Stimulated activated CD4-positive, alpha-beta T cell treated with anti-CD3 and anti-CD28 coated beads, Interleukin-4, amount 100 ng/mL, for 1 hour (primary cell): ENCODE data around the gene KRT82.
"Not testable (repeated sequence)": the region's sequence is repeated elsewhere in the genome, so short reads cannot be mapped to it uniquely, and the experiment has no call there.

Experiments
- DNase-seq: peaks from one replicate; pipeline ENCODE4 v3.0.0-alpha.2; 2020

Gene KRT82

GRCh38 chr12:52405922-52406385, at the start of gene KRT82:
Gene KRT82 (minus strand): TSS chr12:52406335. CDS start chr12:52406277, 58 bp downstream.
- no peak for DNase-seq

- no peak for DNase-seq
Measured at GRCh38 chr12:52455821-52456220, 49.7 kb upstream of the KRT82 start.

GRCh38 chr12:52454411-52455201, 48.5 kb upstream of the KRT82 start:
- DNase-seq, result no peak

DNA sequence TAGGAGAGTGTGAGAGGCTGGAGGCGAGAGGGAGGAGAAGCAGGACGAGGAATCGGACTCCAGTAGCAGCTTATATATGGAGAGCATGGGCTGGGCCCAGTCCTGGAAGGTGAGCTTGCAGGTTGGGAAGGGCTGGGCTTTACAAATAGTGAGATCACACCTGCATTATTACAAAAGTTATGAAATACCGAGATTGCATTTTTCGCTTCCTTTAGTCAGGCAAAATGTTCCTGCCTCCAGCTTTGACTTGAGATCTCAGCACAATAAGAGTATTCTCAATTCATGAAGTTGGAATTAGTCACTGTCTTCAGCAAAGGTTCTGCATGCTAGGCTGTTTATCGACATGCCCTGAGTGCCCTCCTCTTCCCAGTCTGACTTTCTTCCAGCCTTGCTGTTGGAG, 46.0 kb upstream of the KRT82 start, which contains the start of gene KRT6B:
TSS of gene KRT6B (minus strand) at position 46 of the 400 bp plus-strand sequence. CDS start 68 bp downstream, outside the sequence.
- no peak for DNase-seq

DNA sequence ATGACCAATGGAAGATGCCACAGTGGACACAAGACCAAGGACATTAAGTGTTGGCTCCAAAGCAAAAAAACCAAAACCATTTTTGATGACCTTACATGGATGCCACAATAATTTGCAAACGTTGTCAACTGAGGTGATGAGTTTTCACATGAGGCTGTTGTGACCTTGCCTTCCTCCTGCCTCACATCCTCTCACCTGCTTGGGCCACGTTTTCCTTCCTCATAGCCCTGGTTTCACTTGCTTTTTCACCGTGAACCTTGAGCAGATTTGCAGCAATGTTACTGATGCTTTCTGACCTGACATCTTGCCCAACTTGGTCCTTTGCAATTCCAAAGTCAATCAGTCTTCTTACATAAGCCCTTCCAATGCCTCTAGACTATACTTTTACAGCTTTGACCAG, 42.1 kb upstream of the KRT82 start:
- no peak for DNase-seq

- not testable (repeated sequence) for DNase-seq
Measured at GRCh38 chr12:52447196-52447595, 41.1 kb upstream of the KRT82 start.

DNA sequence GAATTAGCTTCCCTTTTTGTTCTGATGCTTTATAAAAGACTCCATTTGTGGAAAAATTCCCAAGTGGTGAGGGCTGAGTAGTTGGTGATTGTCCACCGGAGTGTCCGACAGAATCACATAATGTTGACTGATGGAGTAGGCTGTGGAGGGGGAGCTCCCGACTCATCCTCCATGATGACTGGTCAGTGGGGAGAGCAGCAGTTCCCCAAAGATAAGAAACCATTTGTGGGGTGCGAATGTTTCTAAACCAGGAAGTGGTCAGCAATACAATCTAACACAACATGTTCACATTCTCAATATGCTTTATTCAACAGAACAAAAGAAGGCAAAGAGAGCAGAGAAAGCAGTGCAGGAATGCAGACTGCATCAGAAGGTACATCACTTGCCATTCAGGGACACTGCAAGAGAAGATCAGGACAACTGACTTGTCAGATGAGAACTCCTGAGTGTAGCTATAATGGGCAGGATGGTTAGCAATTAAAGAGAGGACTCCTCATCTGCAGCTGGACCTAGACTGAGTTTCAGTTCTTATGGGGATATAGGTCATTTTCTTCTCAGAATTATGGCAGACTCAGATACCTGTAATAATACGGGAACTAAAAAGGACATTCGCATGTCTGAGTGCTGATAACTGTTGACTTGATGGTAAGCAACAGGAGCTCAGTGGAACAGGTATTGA, 40.4 kb upstream of the KRT82 start:
- no peak for DNase-seq

GRCh38 chr12:52445876-52446275, 39.7 kb upstream of the KRT82 start:
- DNase-seq, result no peak

- no peak for DNase-seq
Measured at GRCh38 chr12:52444647-52445595, 38.8 kb upstream of the KRT82 start.

DNA sequence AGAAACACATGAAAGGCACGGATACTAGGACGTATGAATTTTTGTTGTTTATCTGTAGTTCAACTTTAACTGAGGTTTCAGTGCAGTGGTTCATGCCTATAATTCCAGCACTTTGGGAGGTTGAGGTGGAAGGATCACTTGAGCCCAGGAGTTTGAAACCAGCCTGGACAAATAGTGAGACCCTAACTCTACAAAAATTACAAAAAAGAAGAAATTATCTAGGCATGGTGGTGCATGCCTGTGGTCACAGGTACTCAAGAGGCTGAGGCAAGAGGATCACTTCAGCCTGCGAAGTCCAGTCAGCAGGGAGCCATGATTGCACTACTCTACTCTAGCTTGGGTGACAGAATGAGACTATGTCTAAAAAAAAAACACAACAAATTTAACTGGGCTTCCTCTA, 37.8 kb upstream of the KRT82 start:
- no peak for DNase-seq

- DNase-seq, result no peak
Measured at GRCh38 chr12:52442600-52443061, 36.5 kb upstream of the KRT82 start.

- DNase-seq, result no peak
Measured at GRCh38 chr12:52441320-52441911, 35.3 kb upstream of the KRT82 start.

- no peak for DNase-seq
Measured at GRCh38 chr12:52440821-52441319, 34.7 kb upstream of the KRT82 start.

- DNase-seq, result no peak
Measured at GRCh38 chr12:52439845-52440244, 33.7 kb upstream of the KRT82 start.

DNA sequence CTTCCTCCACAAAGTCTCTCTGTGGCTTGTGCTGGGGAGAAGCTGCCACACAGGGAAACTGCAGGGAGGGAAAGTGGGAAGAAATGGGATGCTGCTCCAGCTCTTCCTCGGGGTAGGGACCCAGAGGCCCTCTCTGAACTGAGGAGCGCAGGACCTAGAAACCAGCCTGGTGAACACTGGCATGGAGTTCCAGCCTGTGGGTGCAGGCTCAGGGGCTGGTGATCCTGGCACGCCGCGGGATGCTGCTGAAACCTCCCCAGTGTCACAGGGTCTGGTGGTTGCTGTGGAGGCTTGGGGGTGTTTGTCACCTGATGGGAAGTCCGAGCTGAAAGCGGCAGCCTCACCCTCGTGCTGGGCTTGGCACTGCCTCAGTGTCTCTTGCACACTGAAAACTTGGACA, 33.3 kb upstream of the KRT82 start:
- DNase-seq, result no peak

DNA sequence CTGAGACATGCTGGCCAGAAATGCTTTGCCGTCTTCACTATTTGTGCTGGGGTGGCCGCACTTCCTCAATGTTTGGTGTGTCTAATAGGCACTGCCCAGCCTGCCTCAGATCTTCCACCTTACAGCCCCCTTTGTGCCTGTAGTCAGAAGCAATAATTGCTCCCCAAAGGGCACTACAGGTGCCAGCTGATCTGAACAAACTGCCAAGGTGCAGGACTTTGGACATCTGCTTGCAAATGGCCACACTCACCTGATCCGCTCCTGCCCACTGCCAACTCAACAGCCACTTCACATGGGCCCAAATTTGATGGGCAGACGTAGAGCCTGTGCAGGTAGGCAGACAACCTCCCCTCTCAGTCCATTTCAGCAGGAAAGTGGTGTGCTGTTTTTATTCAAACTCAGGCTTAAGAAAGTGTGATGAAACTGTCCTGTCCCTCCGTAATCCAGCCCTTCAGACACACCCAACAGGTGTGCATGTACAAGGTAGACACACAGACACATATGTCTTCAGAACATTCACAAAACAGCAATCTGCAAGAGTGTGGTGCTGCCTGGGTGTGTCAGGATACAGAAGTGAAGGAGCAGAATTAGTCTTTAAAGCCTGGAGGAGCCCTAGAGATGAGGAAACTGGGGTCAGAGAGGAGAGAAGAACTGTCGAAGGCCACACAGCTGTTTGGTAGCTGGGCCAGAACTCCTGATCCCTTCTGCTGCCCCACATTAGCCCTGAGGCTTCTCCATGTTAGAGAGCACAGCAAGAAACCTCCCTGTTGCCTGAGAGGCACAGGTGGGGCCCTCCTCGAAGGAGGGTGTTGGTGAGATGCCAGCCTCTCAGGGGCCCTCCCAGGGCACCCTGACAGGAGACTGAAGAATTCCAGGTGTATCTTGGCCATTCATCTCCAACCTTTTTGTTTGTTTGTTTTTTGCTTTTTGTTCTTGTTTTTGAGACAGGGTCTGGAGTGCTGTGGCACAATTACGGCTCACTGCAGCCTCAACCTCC, 32.5 kb upstream of the KRT82 start:
- no peak for DNase-seq

DNA sequence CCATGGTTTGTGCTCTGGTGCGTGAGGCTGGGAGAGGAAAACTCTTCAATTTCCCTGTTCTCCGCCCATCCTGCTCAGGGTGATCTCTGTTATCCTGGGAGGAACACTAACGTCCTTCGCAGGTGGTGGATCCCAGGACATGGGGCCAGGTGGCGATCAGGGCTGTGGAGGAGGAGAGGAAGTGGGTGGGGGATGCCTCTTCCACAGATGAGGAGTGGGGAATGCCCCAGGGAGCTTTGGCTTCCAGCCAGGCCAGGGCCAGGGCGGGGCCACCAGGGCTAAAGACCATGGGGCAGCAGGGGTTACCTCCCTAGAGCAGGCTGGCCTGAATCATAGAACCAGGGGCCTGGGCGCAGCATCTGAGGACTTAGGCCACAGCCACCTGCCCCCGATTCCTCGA, 31.4 kb upstream of the KRT82 start:
- DNase-seq, result no peak

DNA sequence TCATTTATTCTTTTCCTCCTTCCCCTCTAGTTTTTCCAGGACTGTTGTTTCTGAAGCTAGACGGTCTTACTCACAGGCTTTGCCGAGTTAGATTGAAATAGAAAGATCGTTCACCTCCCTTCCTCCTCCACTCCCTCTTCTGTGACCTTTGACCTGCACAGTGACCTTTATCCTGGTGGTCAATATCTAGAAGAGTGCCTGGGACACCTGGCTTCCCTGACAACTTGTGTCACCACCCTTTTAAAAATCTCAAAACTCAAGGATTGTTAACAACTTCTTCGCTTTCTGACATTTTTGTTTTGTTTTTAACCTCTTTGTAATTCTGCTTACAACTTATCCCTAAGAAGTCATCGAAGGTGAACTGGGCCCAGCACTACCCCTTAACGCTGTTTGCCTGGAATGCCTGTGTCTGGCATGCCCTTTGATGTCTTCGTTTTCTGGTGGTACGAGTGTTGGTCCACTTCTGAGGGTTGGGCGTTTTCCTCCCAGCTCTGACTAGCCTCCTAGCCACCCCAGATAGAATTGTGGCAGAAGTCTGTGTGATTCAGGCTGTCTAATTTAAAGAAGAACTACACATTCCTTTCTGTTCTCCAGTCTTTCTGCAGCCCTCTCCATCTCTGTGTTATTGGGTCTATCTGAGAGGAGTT, 30.8 kb upstream of the KRT82 start:
- no peak for DNase-seq

DNA sequence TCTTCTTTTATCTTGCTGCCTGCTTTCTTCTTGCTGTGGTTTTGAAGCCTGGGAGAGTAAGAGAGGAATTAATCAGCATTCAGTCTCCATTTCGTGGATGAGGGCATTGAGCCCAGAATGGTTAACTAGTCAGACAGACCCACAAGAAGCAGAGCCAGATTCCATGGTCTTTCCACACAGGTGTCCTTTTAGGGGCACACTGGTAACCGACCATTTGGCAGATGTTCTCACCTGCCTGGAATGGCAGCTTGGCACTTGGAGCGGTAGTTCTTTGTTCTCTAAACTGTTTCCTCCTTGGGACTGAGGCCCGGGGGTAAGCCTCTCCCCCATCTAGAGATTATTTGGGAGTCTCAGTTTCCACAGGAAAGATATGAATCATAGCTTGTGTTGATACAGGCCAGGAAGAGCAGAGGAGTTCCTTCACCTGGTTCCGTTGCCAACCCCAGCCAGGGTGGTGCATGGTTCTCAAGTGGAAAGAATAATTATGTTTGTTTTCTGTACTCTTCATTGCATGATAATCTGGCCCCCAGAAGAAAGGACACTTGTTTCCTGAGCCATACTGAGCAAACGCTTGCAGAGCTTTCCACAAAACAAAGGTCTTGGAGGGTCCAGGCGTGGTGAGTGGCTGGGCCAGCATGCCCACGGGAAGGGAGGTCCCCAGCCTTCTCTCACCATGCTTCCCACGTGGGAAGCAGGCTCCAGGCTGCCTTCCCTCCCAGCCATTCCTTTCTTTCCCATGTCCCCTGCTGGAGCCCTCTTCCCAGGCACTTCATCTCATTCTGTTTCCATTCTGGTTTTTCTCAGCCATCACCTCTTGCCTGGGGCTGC, 30.1 kb upstream of the KRT82 start:
- no peak for DNase-seq

- DNase-seq, result no peak
Measured at GRCh38 chr12:52435659-52435999, 29.5 kb upstream of the KRT82 start.
